A172 (cell line): Measurements from ENCODE around the gene HMGN2. TPM values are rescaled to one million over a fixed set of nuclear protein-coding genes. Genes with fewer than 3 reads are reported as not detected.

Source experiments
- total RNA-seq: library from RNA; depleted of rRNA; stranded (reverse); fragments of >200 nt; shearing (Covaris generic); gene quantifications from 2 replicates; pipeline ENCODE4 v1.2.3, GENCODE V29; 2014; rRNA removed

The HMGN2 gene
- total RNA-seq, 1 experiment from 2014 or later, result 477 TPM

Other genes starting within 250 kb of the HMGN2 start
- 13.4 and 18.0 TPM in 2 replicates for gene CEP85, start 238.2 kb upstream of the HMGN2 start, total RNA-seq
- gene SH3BGRL3, start 192.4 kb upstream of the HMGN2 start, total RNA-seq, result 71.8 and 77.5 TPM in 2 replicates
- 2.9 and 7.6 TPM in 2 replicates for gene UBXN11, start 165.8 kb upstream of the HMGN2 start, total RNA-seq
- not detected in 2 replicates for gene CD52, start 154.5 kb upstream of the HMGN2 start, total RNA-seq
- gene CRYBG2, start 118.3 kb upstream of the HMGN2 start, total RNA-seq, result 0.02 and 0.17 TPM in 2 replicates
- not detected in 2 replicates for gene ZNF683, start 99.7 kb upstream of the HMGN2 start, total RNA-seq
- gene LIN28A, start 61.6 kb upstream of the HMGN2 start, total RNA-seq, result not detected in 2 replicates
- gene DHDDS, start 40.1 kb upstream of the HMGN2 start, total RNA-seq, result 36.1 and 61.3 TPM in 2 replicates
- gene RPS6KA1, start 57.3 kb downstream of the HMGN2 start, total RNA-seq, result 14.6 and 22.2 TPM in 2 replicates
- 8.3 and 9.8 TPM in 2 replicates for gene ARID1A, start 223.6 kb downstream of the HMGN2 start, total RNA-seq